ENCODE results near the gene SFPQ. TPM values are rescaled to one million over a fixed set of nuclear protein-coding genes. Genes with fewer than 3 reads are reported as not detected.
"Not testable (repeated sequence)": the region's sequence is repeated elsewhere in the genome, so short reads cannot be mapped to it uniquely, and the experiment has no call there.

SFPQ gene
- total RNA-seq, 1 donor from 2014 or later: 205 TPM

- no peak for DNase-seq (ENCODE audit: low spot score)
Observed at GRCh38 chr1:35188578-35189392, 4.2 kb downstream of the SFPQ start.

GRCh38 chr1:35187816-35188342 is 5.1 kb downstream of the SFPQ start:
- DNase-seq (ENCODE audit: low spot score): no peak

- DNase-seq (ENCODE audit: low spot score): no peak
Observed at GRCh38 chr1:35186239-35186638, 6.7 kb downstream of the SFPQ start.

GRCh38 chr1:35185200-35185599 is 7.7 kb downstream of the SFPQ start:
- no peak for DNase-seq (ENCODE audit: low spot score)

GRCh38 chr1:35184495-35185199 is 8.3 kb downstream of the SFPQ start:
- DNase-seq (ENCODE audit: low spot score): no peak

- DNase-seq (ENCODE audit: low spot score): no peak
Observed at GRCh38 chr1:35181790-35182455, 11.0 kb downstream of the SFPQ start.

- no peak for DNase-seq (ENCODE audit: low spot score)
Observed at GRCh38 chr1:35180776-35181374, 12.1 kb downstream of the SFPQ start.

- no peak for DNase-seq (ENCODE audit: low spot score)
Observed at GRCh38 chr1:35179908-35180307, 13.0 kb downstream of the SFPQ start.

GRCh38 chr1:35178874-35179380 is 14.0 kb downstream of the SFPQ start:
- DNase-seq (ENCODE audit: low spot score): no peak

GRCh38 chr1:35178295-35178695 is 14.7 kb downstream of the SFPQ start:
- no peak for DNase-seq (ENCODE audit: low spot score)

- no peak for DNase-seq (ENCODE audit: low spot score)
Observed at GRCh38 chr1:35177237-35177786, 15.6 kb downstream of the SFPQ start.

- DNase-seq (ENCODE audit: low spot score): no peak
Observed at GRCh38 chr1:35175602-35176001, 17.3 kb downstream of the SFPQ start.

- no peak for DNase-seq (ENCODE audit: low spot score)
Observed at GRCh38 chr1:35175098-35175576, 17.8 kb downstream of the SFPQ start.

- DNase-seq (ENCODE audit: low spot score): no peak
Observed at GRCh38 chr1:35173909-35174540, 18.9 kb downstream of the SFPQ start.

GRCh38 chr1:35173491-35173890 is 19.5 kb downstream of the SFPQ start:
- no peak for DNase-seq (ENCODE audit: low spot score)

GRCh38 chr1:35172022-35172421 is 20.9 kb downstream of the SFPQ start:
- no peak for DNase-seq (ENCODE audit: low spot score)

- DNase-seq (ENCODE audit: low spot score): no peak
Observed at GRCh38 chr1:35171579-35171978, 21.4 kb downstream of the SFPQ start.

GRCh38 chr1:35164893-35165292 is 28.1 kb downstream of the SFPQ start:
- DNase-seq (ENCODE audit: low spot score): no peak

GRCh38 chr1:35151220-35151619 is 41.7 kb downstream of the SFPQ start:
- no peak for DNase-seq (ENCODE audit: low spot score)

- DNase-seq (ENCODE audit: low spot score): not testable (repeated sequence)
Observed at GRCh38 chr1:35145892-35146549, 46.9 kb downstream of the SFPQ start.
